Esophagus (tissue), 2 donors: Measurements from ENCODE around the gene KCNMA1. TPM values are rescaled to one million over a fixed set of nuclear protein-coding genes. Genes with fewer than 3 reads are reported as not detected.
"Not testable (repeated sequence)": the region's sequence is repeated elsewhere in the genome, so short reads cannot be mapped to it uniquely, and the experiment has no call there.

Experiments
- H3K27ac ChIP-seq, 2 donors: one replicate each; pipeline ENCODE4 v1.5.1; 2013; ENCODE audit warnings: low read depth in 2 of 2, mild to moderate bottlenecking in 2 of 2, inconsistent platforms in 1 of 2, low read length in 1 of 2, moderate library complexity in 1 of 2
- H3K27me3 ChIP-seq, 2 donors: one replicate each; pipeline ENCODE4 v1.6.1; 2013; ENCODE audit warnings: low read length in 2 of 2, control low read depth in 1 of 2, mild to moderate bottlenecking in 1 of 2; ENCODE audit not compliant: insufficient read depth in 2 of 2, control insufficient read depth in 1 of 2
- H3K36me3 ChIP-seq, 2 donors: one replicate each; pipeline ENCODE4 v1.6.1; 2013; ENCODE audit warnings: low read length in 1 of 2; ENCODE audit not compliant: control insufficient read depth in 2 of 2, insufficient read depth in 2 of 2
- H3K4me1 ChIP-seq, 2 donors: one replicate each; pipeline ENCODE4 v1.6.1; 2013; ENCODE audit warnings: low read length in 1 of 2; ENCODE audit not compliant: control insufficient read depth in 2 of 2, insufficient read depth in 2 of 2
- H3K4me3 ChIP-seq, 2 donors: one replicate each; pipeline ENCODE4 v1.5.1; 2013; ENCODE audit warnings: low read length in 2 of 2, mild to moderate bottlenecking in 2 of 2, low read depth in 1 of 2, moderate library complexity in 1 of 2
- H3K9me3 ChIP-seq, 2 donors: one replicate each; pipeline ENCODE4 v1.6.1; 2013; ENCODE audit warnings: mild to moderate bottlenecking in 2 of 2, low read depth in 1 of 2, low read length in 1 of 2, moderate library complexity in 1 of 2; ENCODE audit not compliant: control insufficient read depth in 2 of 2, insufficient read depth in 1 of 2
- WGBS, 2 donors: extraction: QIAGEN DNeasy Blood & Tissue Kit; methylation state at CpG; one replicate each; pipeline ENCODE4 v1.1.7; 2013; 5-methylcytosine and 5-hydroxymethylcytosine counted together
- polyA plus RNA-seq, 2 donors: library from polyadenylated mRNA; stranded (reverse); fragments of 200-250 nt; gene quantifications; one replicate each; pipeline ENCODE4 v1.2.3, GENCODE V29; 2013
- donor health status: healthy with polysubstance abuse.
- donor health status: Bipolar disorder and iron deficiency.

Gene KCNMA1
- polyA plus RNA-seq, 2 donors: 8.4 to 11.2 TPM

DNA sequence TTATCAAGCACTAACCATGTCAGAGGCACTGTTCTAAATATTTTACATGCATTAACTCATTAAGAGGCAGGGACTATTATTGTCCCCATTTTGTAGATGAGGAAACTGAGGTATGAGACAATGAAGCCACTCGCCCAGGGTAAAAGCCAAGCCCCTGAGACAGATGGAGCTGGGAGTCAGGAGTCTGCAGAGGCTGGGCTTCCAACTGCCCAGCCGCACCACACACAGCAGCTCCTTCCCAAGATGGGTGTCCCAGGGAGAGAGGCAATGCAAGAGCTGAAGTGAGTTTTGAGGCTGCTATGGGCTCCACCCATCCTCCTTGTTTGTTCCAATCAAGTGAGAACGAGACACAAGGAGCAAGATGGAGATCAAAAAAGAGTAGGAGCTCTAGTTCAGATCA is 244.2 kb downstream of the KCNMA1 start:
- Histone ChIP-seq H3K9me3 (no peaks in the 10 kb centered on the region), H3K4me3 (no peak overlapping the region), H3K36me3 (no peaks in the 10 kb centered on the region), H3K27me3 (no peaks in the 10 kb centered on the region), H3K27ac (peak overlapping the region; percentile 35 to 40), H3K4me1 (peaks cover 2 to 21% of the 10 kb centered on the region in 2 donors)
- WGBS, 2 donors: 62 to 64% methylated on average over 3 of the region's 3 CpGs

DNA sequence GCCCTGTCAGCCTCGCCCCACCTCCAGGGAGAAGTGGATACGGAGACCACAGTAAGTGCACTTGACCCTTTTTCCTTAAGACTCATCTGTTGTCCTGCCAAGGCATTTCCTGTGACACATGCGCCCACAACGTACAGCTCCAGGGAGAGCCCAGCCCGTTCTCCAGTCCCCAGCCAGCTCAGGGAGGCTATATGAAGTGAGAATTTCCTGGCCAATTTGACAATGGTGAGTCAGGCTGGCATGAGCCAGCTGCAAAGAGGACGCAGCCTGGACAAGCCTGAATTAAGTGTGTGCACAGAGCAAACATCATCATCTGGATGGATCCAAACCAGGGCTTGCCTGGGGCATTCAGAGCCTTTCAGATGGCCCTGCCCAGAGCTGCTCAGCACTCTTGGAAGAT is 244.8 kb downstream of the KCNMA1 start:
- H3K4me3 ChIP-seq: no peak overlapping the region
- H3K9me3 ChIP-seq: no peaks in the 10 kb centered on the region
- no peaks in the 10 kb centered on the region for H3K27me3 ChIP-seq
- H3K36me3 ChIP-seq: no peaks in the 10 kb centered on the region
- peaks cover 2 to 21% of the 10 kb centered on the region in 2 donors for H3K4me1 ChIP-seq
- H3K27ac ChIP-seq: peak overlapping the region; percentile 49 to 57
- 24 to 50% methylated on average over 6 of the region's 6 CpGs for WGBS, 2 donors

DNA sequence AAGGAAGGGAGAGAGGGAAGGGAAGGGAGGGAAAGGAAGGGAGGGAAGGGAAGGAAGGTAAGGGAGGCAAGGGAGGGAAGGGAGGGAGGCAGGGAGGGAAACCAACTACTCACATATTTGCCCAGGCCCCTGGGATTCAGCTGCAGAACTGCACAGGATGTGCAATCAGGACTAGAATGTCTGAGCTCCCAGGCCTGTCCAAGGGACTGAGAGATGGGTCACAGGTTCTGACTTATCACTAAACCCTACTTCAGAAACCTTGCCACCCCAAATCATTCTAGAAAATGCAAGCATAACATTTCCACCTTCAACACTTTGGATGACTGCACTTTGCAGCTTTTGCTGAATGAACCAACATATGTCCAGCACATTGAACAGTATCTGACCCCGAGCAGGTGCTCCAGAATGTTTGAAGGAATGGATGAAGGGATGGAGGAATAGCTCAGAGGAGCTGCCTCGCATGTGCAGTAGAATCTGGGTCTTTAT is 245.3 kb downstream of the KCNMA1 start:
- H3K4me3 ChIP-seq: no peak overlapping the region
- H3K9me3 ChIP-seq: no peaks in the 10 kb centered on the region
- H3K27me3 ChIP-seq: no peaks in the 10 kb centered on the region
- H3K36me3 ChIP-seq: no peaks in the 10 kb centered on the region
- H3K27ac ChIP-seq: peak overlapping the region in 1 of 2 donors; percentile 49
- H3K4me1 ChIP-seq: peaks cover 2 to 21% of the 10 kb centered on the region in 2 donors
- 45 to 64% methylated on average over 2 of the region's 2 CpGs for WGBS, 2 donors

DNA sequence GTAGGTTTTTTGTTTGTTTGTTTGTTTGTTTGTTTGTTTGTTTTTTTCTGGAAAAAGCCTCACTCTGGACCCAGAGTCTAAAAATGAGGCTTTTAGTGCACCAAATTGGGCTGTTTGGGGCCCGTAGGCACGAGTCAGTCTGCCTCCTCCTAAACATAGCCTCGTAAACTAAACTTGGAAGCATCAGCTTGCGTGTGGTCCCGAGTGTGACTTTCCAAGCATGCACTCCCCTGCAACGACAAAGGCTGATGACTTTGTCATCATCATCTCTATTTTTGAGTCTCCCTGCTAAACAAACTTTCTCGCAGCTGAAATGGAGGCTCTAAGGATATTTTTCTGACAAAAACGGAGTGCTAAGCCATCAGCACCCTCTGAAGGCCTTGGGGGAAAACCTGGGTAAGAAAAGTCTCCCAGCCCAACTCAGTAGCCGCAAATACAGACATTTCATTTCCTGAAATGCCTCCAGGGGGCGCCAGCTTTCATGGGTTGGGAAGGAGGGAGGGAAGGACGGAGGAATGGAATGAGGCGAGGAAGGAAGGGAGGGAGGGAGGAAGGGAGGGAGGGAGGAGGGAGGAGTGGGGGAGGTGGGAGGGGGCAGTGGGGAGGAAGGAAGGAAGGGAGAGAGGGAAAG is 245.9 kb downstream of the KCNMA1 start:
- 22 to 28% methylated on average over 12 of the region's 12 CpGs for WGBS, 2 donors
- H3K4me3 ChIP-seq: no peak overlapping the region
- H3K4me1 ChIP-seq: peaks cover 2 to 21% of the 10 kb centered on the region in 2 donors
- H3K27ac ChIP-seq: peak overlapping the region in 1 of 2 donors; percentile 35
- H3K36me3 ChIP-seq: no peaks in the 10 kb centered on the region
- H3K27me3 ChIP-seq: no peaks in the 10 kb centered on the region
- no peaks in the 10 kb centered on the region for H3K9me3 ChIP-seq

DNA sequence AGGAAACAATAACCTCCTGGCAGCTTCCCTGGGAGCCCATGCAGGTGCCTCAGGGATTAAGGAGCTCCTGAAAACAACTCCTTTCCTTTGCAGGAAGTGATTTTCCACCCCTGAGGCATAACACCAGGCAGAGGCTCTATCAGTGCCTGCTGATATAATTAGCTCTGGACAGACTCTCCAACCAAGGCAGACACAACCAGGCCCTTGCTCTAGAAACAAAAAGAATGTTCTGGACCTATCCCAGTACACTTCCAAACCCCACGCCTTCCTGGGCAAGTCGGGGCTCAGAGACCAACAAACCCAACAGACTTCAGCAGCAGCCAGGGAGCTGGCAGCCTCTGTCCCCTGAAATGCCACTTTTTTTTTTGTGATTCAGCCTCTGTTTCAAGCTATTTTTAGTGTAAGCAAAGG is 247.1 kb downstream of the KCNMA1 start:
- no peaks in the 10 kb centered on the region for H3K9me3 ChIP-seq
- no peak overlapping the region for H3K4me3 ChIP-seq
- peak overlapping the region in 1 of 2 donors; percentile 40 for H3K27ac ChIP-seq
- no peaks in the 10 kb centered on the region for H3K36me3 ChIP-seq
- WGBS, 2 donors: 26 to 36% methylated on average over 2 of the region's 2 CpGs
- H3K4me1 ChIP-seq: peaks cover 2 to 21% of the 10 kb centered on the region in 2 donors
- H3K27me3 ChIP-seq: no peaks in the 10 kb centered on the region

DNA sequence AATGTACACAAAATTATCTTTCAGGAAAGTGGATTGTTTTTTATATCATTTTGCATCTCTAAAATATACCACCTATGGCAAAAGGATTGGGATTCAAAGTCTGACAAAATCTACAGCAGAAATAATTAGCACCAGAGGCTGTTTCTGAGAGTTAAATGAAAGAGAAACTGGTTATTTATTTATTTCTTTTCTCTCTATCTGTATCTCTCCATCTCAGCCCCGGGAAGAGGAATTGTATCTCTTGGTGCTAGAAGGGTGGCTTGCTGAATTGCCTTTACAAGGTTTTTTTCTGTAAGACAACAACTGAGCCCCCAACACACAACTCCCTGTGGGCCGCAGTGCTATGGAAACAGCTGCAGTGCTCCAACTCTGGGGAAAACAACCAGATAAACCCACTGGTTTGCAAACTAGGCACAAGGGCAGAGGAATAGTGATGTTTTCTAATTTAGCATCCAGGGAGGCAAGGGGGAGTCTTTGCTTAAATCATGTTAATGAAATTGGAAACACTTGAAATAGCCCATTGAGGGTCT is 249.0 kb downstream of the KCNMA1 start:
- Histone ChIP-seq H3K27me3 (no peaks in the 10 kb centered on the region), H3K4me1 (peaks cover 2 to 13% of the 10 kb centered on the region in 2 donors), H3K36me3 (no peaks in the 10 kb centered on the region), H3K9me3 (no peaks in the 10 kb centered on the region), H3K4me3 (no peak overlapping the region), H3K27ac (no peak overlapping the region)
- 36 to 79% methylated on average over 2 of the region's 2 CpGs for WGBS, 2 donors

DNA sequence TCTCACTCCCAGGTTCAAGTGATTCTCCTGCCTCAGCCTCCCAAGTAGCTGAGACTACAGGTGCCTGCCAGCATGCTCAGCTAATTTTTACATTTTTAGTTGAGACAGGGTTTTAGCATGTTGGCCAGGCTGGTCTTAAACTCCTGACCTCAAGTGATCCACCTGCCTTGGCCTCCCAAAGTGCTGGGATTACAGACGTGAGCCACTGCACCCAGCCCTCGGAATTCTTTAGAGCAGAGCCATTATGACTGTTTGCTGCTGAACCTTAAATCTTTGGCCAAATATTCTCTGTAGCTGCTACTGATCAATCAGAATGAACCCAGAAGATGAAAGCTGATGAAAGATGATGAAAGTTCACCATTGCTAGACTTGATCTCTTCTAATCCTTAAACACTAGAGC is 249.9 kb downstream of the KCNMA1 start:
- not testable (repeated sequence) for H3K27ac ChIP-seq, H3K4me1 ChIP-seq, H3K36me3 ChIP-seq, H3K27me3 ChIP-seq, H3K9me3 ChIP-seq, H3K4me3 ChIP-seq
- WGBS, 2 donors: 56 to 78% methylated on average over 2 of the region's 2 CpGs

DNA sequence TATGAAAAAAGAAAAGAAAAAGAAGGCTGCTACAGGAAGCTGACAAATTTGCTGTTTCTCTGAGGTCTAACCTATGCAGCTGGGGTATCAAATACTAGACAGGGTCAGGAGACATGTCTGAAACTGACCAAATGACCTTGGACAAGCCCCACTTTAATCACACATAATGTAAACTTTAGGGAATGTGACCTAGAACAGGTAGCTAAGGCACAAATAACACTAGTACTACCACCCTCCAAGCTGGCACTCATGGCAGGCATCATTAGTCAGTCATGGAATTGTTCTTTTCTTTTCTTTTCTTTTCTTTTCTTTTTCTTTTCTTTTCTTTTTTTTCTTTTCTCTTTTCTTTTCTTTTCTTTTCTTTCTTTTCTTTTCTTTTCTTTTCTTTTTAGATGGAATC is 250.4 kb downstream of the KCNMA1 start:
- Histone ChIP-seq H3K4me1 (peaks cover 1 to 2% of the 10 kb centered on the region in 2 donors), H3K4me3 (no peak overlapping the region), H3K36me3 (no peaks in the 10 kb centered on the region), H3K27ac (no peak overlapping the region), H3K27me3 (no peaks in the 10 kb centered on the region), H3K9me3 (no peaks in the 10 kb centered on the region)

DNA sequence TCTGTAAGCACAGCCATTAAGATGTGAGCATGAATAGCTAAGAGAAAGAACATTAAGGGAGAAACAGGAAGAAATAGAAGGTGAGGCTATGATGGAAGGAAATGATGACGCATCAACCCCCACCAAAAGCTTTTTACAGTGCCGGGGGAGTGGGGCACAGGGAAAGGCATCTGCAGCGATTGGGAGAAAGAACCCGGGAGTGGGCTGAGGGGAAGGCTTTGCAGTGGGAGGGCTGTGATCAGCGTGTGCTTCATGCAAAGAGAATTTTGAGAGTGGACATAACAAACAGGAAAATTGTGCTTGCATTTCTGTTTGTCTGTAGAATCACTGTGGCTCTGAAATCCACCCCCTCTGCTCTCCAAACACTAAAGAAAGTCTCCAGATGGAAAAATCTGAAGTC is 250.8 kb downstream of the KCNMA1 start:
- Histone ChIP-seq H3K9me3 (no peaks in the 10 kb centered on the region), H3K4me1 (peaks cover 0 to 2% of the 10 kb centered on the region in 2 donors), H3K27me3 (no peaks in the 10 kb centered on the region), H3K36me3 (no peaks in the 10 kb centered on the region), H3K4me3 (no peak overlapping the region), H3K27ac (no peak overlapping the region)
- 21 to 31% methylated on average over 5 of the region's 5 CpGs for WGBS, 2 donors

DNA sequence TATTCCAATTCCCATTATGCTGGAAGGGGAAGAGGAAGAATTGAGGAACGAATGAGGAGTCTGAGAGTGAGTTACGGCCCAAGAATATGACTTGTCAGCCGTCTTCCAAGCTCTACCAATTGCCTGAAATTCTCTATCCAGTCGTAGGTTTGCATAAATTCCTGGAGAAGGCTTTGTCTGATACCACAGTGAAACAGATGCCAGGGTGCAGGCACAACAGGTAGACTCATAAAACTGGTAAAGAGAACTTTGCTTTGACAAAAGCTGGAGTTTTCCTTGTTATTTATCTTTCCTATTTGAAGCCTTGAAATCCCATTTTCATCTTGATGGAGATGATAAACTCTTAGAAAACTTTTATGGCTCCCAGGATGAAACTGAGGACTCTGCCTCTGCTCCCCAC is 251.2 kb downstream of the KCNMA1 start:
- Histone ChIP-seq H3K9me3 (no peaks in the 10 kb centered on the region), H3K4me3 (no peak overlapping the region), H3K36me3 (no peaks in the 10 kb centered on the region), H3K4me1 (peaks cover 0 to 2% of the 10 kb centered on the region in 2 donors), H3K27ac (no peak overlapping the region), H3K27me3 (no peaks in the 10 kb centered on the region)
- WGBS, 2 donors: 72 to 74% methylated on average over 4 of the region's 4 CpGs
